Esophagus squamous epithelium (tissue), 4 donors: ENCODE measurements around the gene BMPR2.

ENCODE experiments used
- POLR2A ChIP-seq, 4 donors: fragments of 450-650 bp; IDR thresholded peaks; one replicate each; pipeline ENCODE4 v1.6.1; 2017; ENCODE audit warnings: antibody characterized with exemption in 4 of 4, mild to moderate bottlenecking in 4 of 4, moderate library complexity in 3 of 4
- TF ChIP-seq, protein P1 (sequence below), 6 experiments: fragments of 450-650 bp in 4 of 6; fragments of 200-600 bp in 2 of 6; sonication (generic) in 2 of 6; IDR thresholded peaks; one replicate each; pipeline ENCODE4 v1.5.1; 2016 to 2019; ENCODE audit warnings: antibody characterized with exemption in 6 of 6, mild to moderate bottlenecking in 4 of 6, moderate library complexity in 4 of 6

DNA sequence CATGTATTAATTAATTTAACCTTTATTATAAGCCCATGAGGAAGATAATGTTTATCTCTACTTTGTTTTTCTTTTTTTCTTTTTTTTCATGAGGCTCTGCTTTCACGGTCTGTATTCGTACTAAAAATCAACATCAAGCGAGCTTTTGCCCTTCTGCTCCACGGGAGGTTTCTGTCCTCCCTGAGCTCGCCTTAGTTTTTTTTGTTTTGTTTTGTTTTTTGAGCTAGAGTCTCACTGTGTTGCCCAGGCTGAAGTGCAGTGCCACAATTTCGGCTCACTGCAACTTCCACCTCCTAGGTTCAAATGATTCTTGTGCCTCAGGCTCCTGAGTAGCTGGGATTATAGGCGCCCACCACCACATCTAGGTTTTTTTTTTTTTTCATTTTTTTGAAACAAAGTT, 29.9 kb upstream of the BMPR2 start:
- no peak for TF ChIP-seq POLR2A (IDR thresholded peaks at IDR 0.05)
- TF ChIP-seq, protein P1, sequence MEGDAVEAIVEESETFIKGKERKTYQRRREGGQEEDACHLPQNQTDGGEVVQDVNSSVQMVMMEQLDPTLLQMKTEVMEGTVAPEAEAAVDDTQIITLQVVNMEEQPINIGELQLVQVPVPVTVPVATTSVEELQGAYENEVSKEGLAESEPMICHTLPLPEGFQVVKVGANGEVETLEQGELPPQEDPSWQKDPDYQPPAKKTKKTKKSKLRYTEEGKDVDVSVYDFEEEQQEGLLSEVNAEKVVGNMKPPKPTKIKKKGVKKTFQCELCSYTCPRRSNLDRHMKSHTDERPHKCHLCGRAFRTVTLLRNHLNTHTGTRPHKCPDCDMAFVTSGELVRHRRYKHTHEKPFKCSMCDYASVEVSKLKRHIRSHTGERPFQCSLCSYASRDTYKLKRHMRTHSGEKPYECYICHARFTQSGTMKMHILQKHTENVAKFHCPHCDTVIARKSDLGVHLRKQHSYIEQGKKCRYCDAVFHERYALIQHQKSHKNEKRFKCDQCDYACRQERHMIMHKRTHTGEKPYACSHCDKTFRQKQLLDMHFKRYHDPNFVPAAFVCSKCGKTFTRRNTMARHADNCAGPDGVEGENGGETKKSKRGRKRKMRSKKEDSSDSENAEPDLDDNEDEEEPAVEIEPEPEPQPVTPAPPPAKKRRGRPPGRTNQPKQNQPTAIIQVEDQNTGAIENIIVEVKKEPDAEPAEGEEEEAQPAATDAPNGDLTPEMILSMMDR (IDR thresholded peaks at IDR 0.05), result no peak
